Measurements from ENCODE around the gene TRABD2B.
A peak's percentile ranks its signal among the peaks of the same experiment; 100 is the strongest.

The TRABD2B gene

DNA sequence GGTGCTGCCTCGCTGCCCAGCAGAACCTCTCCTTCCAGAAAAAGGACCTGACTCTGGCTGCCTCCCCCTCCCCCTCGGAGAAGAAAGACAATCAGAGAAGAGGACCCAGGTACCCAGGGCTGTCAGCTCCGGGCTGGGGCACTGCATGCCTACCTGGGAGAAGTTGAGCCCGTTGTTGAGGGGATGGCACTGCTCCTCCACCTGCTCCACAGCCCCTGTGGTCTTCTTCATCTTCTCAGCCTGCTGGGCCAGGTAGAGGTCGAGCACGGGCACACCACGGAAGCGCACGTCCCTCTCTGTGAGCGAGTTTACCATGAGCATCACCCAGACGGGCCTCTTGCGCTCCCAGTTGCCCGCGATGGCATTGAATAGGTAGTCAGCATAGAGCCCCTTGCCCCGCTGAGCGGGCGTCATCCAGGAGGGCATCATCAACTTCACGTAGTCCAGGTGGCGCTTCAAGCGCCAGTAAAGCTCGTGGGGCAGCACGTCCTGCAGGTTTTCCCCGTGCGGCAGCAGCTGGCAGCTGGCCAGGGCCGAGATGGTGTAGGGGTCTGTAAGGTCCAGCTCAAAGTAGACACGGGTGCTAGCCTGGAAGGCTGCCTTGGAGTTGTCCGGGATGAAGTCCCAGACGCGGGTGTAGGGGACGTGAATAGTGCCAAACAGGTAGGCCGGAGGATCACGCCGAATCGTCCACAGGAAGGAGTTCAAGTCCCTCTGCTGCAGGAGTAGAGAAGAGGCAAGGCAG lies 3.1 kb downstream of the TRABD2B start:
- Histone ChIP-seq H3K4me1 (no peaks in the 10 kb centered on the region; the same call in 1 of the 2 replicates), H3K4me3 (no peak overlapping the region), H3K9me3 (no peaks in the 10 kb centered on the region), H3K27me3 (ENCODE audit: low read depth) (peaks cover 4% of the 10 kb centered on the region; the same call in 1 of the 2 replicates), H3K36me3 (replicated peaks) (no peaks in the 10 kb centered on the region)
- no peak for DNase-seq (ENCODE audit: low spot score in 2 of 2)
- in situ Hi-C loops (cut with MboI; ENCODE audit: low sequenced_read_pairs), result no loop called here

DNA sequence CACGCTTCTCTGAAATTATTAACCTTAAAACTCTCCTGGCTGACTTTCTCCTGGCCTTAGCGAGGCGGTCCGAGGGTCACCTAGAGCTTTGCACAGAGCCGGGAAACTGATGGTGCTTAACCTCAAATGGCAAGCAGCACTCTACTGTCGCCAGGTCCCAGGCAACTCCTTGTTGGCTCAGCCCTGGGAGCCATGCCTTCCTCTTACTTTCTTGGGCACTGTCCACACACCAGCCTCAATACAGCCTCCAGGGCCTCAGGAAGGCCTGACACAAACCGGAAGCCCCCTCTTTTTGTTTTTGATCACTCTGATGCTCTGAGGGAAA lies 3.8 kb downstream of the TRABD2B start:
- in situ Hi-C loops (cut with MboI; ENCODE audit: low sequenced_read_pairs), result no loop called here
- Histone ChIP-seq H3K9me3 (no peaks in the 10 kb centered on the region), H3K4me1 (no peaks in the 10 kb centered on the region; the same call in 1 of the 2 replicates), H3K36me3 (replicated peaks) (no peaks in the 10 kb centered on the region), H3K27me3 (ENCODE audit: low read depth) (0 out of 2 replicates have a peak, but pooled peaks cover 4% of the 10 kb centered on the region), H3K4me3 (no peak overlapping the region)
- DNase-seq (ENCODE audit: low spot score in 2 of 2), result no peak

DNA sequence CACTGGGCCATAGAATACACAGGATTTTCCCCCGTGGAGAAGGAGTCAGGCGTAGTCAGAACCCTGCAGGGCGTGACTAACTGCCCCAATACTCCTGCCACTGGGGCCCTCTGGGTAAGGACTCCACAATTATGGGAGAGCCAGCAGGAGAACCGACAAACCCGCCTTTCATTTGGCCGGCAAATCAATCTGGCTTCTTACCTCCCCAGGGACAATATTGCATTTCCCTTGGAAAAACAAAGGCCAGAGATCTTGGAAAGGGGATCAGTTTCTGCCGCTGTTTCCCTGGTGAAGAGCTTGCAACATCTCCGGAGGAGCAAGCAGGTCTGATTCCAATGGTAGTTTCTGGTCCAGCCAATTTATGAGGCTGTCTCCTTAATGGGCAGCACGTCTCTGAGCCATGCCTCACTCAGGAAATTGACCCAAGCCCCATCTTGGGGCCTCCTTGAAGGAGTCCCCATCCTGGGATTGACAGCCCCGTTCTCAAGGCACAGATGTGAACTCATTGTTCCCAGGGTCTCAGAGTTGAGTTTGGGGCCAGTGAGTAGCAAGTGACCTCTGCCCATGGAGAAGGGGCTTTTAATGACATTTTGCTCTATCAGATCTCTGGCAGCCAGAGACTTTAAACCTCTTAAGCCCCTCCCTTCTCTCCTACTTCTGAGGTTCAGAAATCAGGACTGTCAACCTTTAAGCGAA lies 4.3 kb downstream of the TRABD2B start:
- in situ Hi-C loops (cut with MboI; ENCODE audit: low sequenced_read_pairs), result no loop called here
- DNase-seq (ENCODE audit: low spot score in 2 of 2), result no peak
- Histone ChIP-seq H3K9me3 (no peaks in the 10 kb centered on the region), H3K4me1 (no peaks in the 10 kb centered on the region; the same call in 1 of the 2 replicates), H3K4me3 (no peak overlapping the region), H3K36me3 (replicated peaks) (no peaks in the 10 kb centered on the region), H3K27me3 (ENCODE audit: low read depth) (0 out of 2 replicates have a peak, but pooled peaks cover 1% of the 10 kb centered on the region)

DNA sequence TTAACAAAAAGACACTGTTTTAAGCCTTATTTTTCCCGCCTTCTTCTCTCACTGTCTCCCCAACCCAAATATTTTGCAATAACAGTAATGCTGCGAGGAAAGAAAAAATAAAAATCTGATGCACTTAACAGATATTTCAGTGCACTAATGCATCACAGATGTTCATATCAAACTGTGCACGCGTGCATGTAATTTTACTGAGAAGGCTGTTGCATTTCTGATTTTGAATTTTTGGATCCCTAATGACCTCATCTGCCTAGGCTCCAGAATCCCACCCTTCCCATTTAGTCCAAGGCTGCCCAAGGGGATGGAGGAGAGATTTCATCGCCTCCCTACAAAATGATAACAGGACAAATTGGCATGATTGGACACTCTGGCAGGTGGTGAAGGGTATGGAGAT lies 5.5 kb downstream of the TRABD2B start:
- H3K9me3 ChIP-seq, result no peaks in the 10 kb centered on the region
- DNase-seq (ENCODE audit: low spot score in 2 of 2), result no peak
- no peaks in the 10 kb centered on the region for H3K4me1 ChIP-seq
- no peaks in the 10 kb centered on the region for H3K27me3 ChIP-seq (ENCODE audit: low read depth)
- no peak overlapping the region for H3K4me3 ChIP-seq
- no peaks in the 10 kb centered on the region for H3K36me3 ChIP-seq (replicated peaks)
- in situ Hi-C loops (cut with MboI; ENCODE audit: low sequenced_read_pairs), result no loop called here

DNA sequence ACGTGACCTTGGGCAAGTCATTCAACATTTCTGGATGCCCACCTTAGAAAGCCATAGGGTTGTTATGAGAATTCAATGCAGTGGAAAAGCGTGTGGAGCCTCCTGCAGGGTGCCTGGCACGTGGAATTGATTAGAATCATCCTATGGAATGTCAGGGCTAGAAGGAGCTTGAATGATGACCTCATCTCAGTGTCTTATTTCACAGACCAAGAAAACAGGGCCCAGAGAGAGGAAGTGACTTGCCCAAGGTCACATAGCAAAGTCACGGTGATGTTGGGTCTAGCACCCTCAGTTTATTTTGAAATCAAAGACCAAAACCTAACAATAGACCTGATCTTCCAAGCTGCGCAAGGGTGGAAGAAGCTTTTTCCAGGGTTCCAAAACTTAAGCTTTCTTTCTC lies 6.0 kb downstream of the TRABD2B start:
- in situ Hi-C loops (cut with MboI; ENCODE audit: low sequenced_read_pairs), result no loop called here
- Histone ChIP-seq H3K4me3 (no peak overlapping the region), H3K27me3 (ENCODE audit: low read depth) (no peaks in the 10 kb centered on the region), H3K9me3 (no peaks in the 10 kb centered on the region), H3K4me1 (no peaks in the 10 kb centered on the region), H3K36me3 (replicated peaks) (no peaks in the 10 kb centered on the region)
- DNase-seq (ENCODE audit: low spot score in 2 of 2), result no peak

DNA sequence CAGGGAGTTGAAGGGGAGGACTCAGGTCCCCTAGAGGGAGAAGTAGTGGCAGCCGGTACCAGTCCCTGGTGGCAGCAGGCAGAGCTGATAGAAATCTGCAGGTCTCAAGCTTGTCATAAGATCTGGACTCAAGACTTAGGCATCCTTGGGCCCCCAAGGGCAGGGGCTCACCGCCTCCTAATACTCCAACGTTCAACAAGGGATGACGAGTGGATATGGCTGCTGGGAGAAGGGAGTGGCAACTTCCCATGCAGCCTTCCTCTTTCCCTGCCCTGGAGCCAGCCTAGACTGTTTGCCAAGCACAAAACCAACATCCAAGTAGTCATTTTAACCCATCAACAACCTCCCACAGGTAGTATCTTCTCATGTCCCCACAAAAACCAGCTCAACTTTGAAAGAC lies 6.9 kb downstream of the TRABD2B start:
- in situ Hi-C loops (cut with MboI; ENCODE audit: low sequenced_read_pairs), result no loop called here
- no peak for DNase-seq (ENCODE audit: low spot score in 2 of 2)

DNA sequence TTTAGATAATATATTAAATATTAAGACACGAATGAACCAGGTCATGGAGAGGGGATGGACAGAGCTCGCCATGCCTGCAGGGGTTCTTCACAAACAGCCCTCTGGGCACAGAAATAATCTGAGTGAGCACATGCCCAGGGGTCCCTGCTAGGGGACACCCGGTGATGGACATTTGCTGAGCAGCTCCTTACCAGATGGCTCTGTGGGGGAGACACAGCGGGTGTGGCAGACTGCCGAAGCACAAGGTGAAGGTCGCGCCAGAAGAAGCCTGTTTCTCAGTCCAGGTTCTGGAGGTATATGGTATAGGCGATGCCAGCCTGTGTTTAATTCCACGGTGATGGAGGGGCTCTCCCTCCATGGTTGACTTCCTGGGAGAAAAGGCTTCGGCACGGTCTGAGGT lies 9.6 kb downstream of the TRABD2B start:
- H3K4me3 ChIP-seq, result no peak overlapping the region
- no peak for DNase-seq (ENCODE audit: low spot score in 2 of 2)
- no peaks in the 10 kb centered on the region for H3K4me1 ChIP-seq
- no peaks in the 10 kb centered on the region for H3K36me3 ChIP-seq (replicated peaks)
- no peaks in the 10 kb centered on the region for H3K9me3 ChIP-seq
- no peaks in the 10 kb centered on the region for H3K27me3 ChIP-seq (ENCODE audit: low read depth)
- in situ Hi-C loops (cut with MboI; ENCODE audit: low sequenced_read_pairs), result no loop called here

More for the DNA sequence above, 6.9 kb downstream of the TRABD2B start:
- Histone ChIP-seq H3K9me3 (no peaks in the 10 kb centered on the region), H3K27me3 (ENCODE audit: low read depth) (no peaks in the 10 kb centered on the region), H3K4me3 (no peak overlapping the region), H3K36me3 (replicated peaks) (no peaks in the 10 kb centered on the region), H3K4me1 (no peaks in the 10 kb centered on the region)

DNA sequence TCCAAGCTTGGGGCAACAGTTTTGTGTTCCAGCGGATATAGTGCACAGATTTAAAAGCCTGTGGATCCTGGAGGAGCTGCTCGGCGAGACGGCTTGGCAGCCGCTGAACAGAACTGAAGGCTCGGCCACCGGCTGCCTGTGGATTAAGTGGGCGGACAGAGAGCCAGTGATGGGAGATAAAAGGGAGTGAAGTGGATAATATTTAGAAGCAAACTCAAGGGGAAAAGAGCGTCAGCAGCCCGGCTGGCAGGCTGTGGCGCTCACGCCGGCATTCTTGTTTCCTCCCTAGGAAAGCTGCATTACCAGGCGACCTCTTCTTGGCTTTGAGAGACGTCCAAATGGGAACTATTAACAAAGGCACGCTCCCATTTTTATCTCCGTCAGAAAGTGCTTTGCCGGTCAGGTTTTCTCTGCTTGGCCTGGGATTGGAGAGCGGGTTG lies 10.4 kb downstream of the TRABD2B start:
- in situ Hi-C loops (cut with MboI; ENCODE audit: low sequenced_read_pairs), result no loop called here
- no peaks in the 10 kb centered on the region for H3K27me3 ChIP-seq (ENCODE audit: low read depth)
- H3K36me3 ChIP-seq (replicated peaks), result no peaks in the 10 kb centered on the region
- no peaks in the 10 kb centered on the region for H3K9me3 ChIP-seq
- H3K4me3 ChIP-seq, result no peak overlapping the region
- H3K4me1 ChIP-seq, result no peaks in the 10 kb centered on the region
- no peak for DNase-seq (ENCODE audit: low spot score in 2 of 2)

DNA sequence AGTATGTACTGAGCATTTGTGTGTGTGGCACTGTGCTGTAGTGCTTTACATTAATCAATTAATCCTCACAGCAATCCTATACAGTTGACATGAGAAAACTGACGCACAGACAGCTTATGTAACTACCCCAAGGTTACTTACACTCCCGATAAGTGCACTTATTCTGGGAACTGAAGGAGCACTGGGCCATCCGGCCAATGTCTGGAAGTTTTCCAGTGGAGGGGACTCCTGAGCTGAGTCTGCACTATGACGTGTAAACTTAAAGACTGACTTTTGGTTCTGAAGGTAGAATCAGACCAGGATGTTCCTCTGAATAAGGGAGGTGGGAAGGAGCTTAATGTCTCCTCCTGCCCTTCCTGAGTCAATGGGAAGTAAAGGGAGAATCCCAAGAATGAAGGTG lies 12.2 kb downstream of the TRABD2B start:
- Histone ChIP-seq H3K36me3 (replicated peaks) (no peaks in the 10 kb centered on the region), H3K27me3 (ENCODE audit: low read depth) (no peaks in the 10 kb centered on the region), H3K4me3 (no peak overlapping the region), H3K9me3 (no peaks in the 10 kb centered on the region), H3K4me1 (no peaks in the 10 kb centered on the region)
- DNase-seq (ENCODE audit: low spot score in 2 of 2), result no peak
- in situ Hi-C loops (cut with MboI; ENCODE audit: low sequenced_read_pairs), result no loop called here

DNA sequence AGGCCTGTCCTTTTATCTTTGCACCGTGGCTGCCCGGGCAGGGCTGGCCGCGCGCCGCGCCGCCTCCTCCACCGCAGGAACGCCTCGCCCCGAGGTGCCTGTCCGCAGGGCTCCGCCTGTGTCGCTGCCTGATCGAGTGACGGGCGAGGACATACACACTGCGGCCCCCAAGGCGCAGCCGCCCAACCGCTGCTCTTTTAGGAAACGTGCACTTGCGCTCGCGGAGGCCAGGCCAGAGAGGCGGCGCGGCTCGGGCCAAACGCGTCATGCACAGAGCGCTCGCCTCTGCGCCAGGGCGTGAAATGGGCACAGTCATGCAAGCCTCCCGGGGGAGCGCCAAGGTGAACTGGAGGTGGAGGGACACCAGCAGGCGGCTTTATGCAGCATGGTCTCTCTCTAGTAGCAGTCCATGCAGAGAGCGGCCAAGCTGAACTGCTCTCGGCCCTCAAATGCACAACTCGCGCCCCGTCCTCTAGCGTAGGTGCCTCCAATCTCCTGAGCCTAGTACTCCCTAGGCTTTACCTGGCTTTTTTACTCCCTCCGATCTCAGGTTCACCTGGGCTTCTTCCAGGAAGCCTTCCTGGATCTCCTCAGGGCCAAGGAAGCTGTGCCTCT lies 12.9 kb downstream of the TRABD2B start:
- Histone ChIP-seq H3K9me3 (no peaks in the 10 kb centered on the region), H3K4me1 (no peaks in the 10 kb centered on the region), H3K4me3 (no peak overlapping the region), H3K27me3 (ENCODE audit: low read depth) (no peaks in the 10 kb centered on the region), H3K36me3 (replicated peaks) (no peaks in the 10 kb centered on the region)
- peak in 1 of 2 experiments; percentile 40 for DNase-seq (ENCODE audit: low spot score in 2 of 2)
- in situ Hi-C loops (cut with MboI; ENCODE audit: low sequenced_read_pairs), result no loop called here

DNA sequence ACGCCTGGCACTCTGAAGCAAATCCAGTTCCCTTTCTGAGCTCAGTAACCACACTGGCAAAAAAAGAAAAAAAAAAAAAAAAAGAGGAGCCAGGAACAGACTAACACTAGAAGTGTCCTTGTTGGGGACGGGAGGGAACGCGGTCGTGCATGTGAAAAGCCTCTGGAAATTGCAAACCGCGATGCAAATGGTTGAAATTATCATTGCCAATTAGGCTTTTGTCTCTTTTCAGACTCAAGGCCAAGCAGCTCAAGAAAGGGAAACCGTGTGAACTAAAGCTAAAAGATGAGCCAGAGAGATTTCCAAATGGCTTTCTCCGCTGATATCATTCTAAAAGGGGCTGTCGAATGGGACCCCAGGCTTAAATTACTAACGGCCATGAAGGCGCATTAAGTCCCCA lies 13.5 kb downstream of the TRABD2B start:
- no peaks in the 10 kb centered on the region for H3K36me3 ChIP-seq (replicated peaks)
- in situ Hi-C loops (cut with MboI; ENCODE audit: low sequenced_read_pairs), result no loop called here
- H3K9me3 ChIP-seq, result no peaks in the 10 kb centered on the region
- H3K4me1 ChIP-seq, result no peaks in the 10 kb centered on the region
- H3K27me3 ChIP-seq (ENCODE audit: low read depth), result no peaks in the 10 kb centered on the region
- H3K4me3 ChIP-seq, result no peak overlapping the region
- no peak for DNase-seq (ENCODE audit: low spot score in 2 of 2)

DNA sequence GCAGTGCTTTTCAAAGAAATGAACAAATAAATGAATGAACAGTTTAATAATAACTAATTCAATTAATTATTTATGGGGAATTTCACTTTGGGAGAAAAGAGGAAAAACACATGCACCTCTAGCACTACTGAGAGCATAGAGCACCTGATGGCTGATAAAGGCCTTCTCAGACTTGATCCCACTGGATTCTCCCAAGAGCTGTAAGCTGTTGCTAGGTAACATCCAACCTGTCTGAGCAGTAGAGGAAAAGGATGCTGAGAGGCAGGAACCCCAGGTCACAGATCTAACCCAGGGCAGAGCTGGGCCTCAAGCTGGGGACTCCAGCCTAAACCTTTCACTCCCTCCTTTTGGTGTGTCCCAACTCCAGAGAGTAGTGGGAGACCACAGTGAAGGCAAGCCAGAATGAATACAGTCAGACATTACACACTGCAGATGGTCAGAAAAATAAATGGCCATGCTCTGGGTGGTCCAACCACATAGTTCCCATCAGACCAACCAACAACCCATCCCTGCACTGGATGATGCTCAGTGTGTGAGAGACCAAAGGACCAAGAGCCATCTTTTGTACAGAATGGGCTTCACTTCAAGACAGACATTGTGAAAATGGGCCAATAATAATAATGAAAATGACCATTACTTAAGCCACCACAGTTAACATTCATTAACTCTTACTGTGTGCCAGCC lies 15.4 kb downstream of the TRABD2B start:
- no peaks in the 10 kb centered on the region for H3K4me1 ChIP-seq
- no peak for DNase-seq (ENCODE audit: low spot score in 2 of 2)
- in situ Hi-C loops (cut with MboI; ENCODE audit: low sequenced_read_pairs), result no loop called here
- H3K36me3 ChIP-seq (replicated peaks), result no peaks in the 10 kb centered on the region
- H3K27me3 ChIP-seq (ENCODE audit: low read depth), result no peaks in the 10 kb centered on the region
- no peak overlapping the region for H3K4me3 ChIP-seq
- no peaks in the 10 kb centered on the region for H3K9me3 ChIP-seq

DNA sequence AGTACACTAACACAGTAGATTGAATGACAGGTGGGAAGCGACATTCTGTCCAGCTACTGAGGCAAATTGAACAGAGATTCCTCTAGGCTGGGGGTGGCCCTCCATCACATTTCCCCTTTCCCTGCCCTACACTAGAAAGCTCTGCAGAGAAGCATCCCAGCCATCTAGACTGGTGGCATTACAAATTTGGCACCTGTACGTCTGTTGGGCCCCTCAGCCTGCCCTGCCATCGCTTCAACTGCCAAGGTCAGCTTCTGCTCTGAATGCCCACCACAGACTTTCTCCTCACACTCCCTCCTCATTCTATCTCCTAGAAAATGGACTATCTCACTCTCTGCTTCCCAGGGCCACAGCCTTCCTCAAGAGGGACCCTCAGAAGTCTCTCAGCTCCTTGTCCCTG lies 16.7 kb downstream of the TRABD2B start:
- H3K4me3 ChIP-seq, result no peak overlapping the region
- H3K27me3 ChIP-seq (ENCODE audit: low read depth), result no peaks in the 10 kb centered on the region
- no peak for DNase-seq (ENCODE audit: low spot score in 2 of 2)
- in situ Hi-C loops (cut with MboI; ENCODE audit: low sequenced_read_pairs), result no loop called here
- no peaks in the 10 kb centered on the region for H3K9me3 ChIP-seq
- H3K4me1 ChIP-seq, result no peaks in the 10 kb centered on the region
- no peaks in the 10 kb centered on the region for H3K36me3 ChIP-seq (replicated peaks)

DNA sequence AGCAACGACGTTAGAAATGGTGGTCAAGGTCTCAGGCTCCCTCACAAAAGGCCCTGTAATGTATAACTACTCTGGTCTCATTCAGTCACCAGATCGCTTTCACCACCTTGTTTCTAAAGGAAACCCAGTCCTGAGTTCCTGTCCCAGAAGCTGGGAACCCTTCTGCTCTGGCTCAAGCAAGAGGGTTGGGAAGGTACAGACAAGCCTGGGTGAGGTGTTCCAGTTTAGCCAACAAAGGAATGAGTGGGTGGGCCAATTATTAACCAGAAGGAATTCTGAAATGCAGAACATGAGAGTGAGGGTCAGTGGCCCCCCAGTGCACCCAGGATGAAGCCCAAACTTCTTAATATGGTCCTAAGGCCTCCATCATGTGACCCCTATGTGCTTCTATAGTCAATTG lies 17.5 kb downstream of the TRABD2B start:
- in situ Hi-C loops (cut with MboI; ENCODE audit: low sequenced_read_pairs), result no loop called here
- H3K27me3 ChIP-seq (ENCODE audit: low read depth), result no peaks in the 10 kb centered on the region

More for the DNA sequence above, 17.5 kb downstream of the TRABD2B start:
- no peaks in the 10 kb centered on the region for H3K4me1 ChIP-seq
- no peaks in the 10 kb centered on the region for H3K9me3 ChIP-seq
- no peaks in the 10 kb centered on the region for H3K36me3 ChIP-seq (replicated peaks)
- DNase-seq (ENCODE audit: low spot score in 2 of 2), result no peak
- no peak overlapping the region for H3K4me3 ChIP-seq

All from HAP-1 (cell line).